Mammary epithelial cell (primary cell): Measurements from ENCODE around the gene SPTB.

Experiments
- CTCF ChIP-seq, 2 donors: IDR thresholded peaks in 1 of 2; conservative IDR thresholded peaks in 1 of 2; 2 replicates each; pipeline ENCODE4 v1.5.1; 2011 to 2012; ENCODE audit warnings: inconsistent platforms in 2 of 2, low read length in 2 of 2, mild to moderate bottlenecking in 2 of 2, control low read depth in 1 of 2, low read depth in 1 of 2; ENCODE audit not compliant: insufficient read depth in 1 of 2; ENCODE audit errors: extremely low read depth in 1 of 2
- EZH2 ChIP-seq: IDR thresholded peaks from 2 replicates; pipeline ENCODE4 v1.6.1; 2012; ENCODE audit warnings: low read length, inconsistent platforms, borderline replicate concordance

DNA sequence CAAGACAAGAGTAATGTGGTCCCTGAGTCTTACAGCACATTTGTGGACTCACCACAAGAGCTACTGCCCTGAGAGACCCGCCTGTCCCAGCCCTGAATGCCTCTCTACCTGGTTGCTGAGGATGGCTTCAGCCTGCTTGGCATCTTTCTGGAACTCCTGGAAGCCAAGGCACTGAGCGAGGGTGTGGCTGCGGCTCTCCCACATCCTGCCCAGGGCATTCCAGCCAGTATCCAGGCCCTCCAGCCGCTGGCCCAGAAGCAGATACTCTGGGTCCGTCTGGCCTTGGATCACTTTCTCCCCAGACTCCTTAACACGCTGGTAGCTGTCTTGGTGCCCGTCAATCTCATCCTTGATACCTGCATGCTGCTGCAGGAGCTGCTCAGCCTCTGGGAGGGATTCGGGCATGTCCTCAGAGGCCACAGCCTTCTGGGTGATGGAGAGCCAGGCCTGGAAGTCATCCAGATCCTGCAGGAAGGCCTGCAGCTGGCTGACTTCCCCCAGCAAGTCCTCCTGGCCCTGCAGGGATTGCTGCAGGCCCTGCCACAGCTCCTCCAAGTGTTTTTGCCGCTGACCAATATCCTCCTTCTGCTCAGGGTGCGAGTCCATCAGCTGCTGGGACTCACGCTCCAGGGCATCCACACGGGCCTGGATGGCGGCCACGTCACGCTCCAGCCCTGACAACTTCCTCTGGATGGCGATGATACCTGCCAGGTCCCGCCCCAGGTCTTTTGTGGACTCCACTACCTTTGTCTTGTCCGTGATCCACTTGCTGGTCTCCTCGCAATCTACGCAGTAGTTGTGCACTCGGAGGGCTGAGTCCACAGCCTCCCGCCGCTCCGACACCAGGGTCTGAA, 93.2 kb downstream of the SPTB start:
- TF ChIP-seq CTCF (conservative IDR thresholded peaks at IDR 0.05 in 1 of 2, IDR thresholded peaks at IDR 0.05 in 1 of 2; ENCODE audit: extremely low read depth in 1 of 2, insufficient read depth in 1 of 2, low read depth in 1 of 2, low read length in 2 of 2) = no peak
- TF ChIP-seq EZH2 = no peak
